OCI-LY7 (cell line): ENCODE results near the gene SLC4A3. TPM values are rescaled to one million over a fixed set of nuclear protein-coding genes. Genes with fewer than 3 reads are reported as not detected.

Experiments used
- BruUV-seq: library from RNA; stranded (reverse); fragments of 400-500 nt; replicated peaks from 2 replicates; lab custom pipeline; 2021; lab: Mats Ljungman, UMichigan
- CTCF ChIA-PET: fragments of 300-600 bp; sonication (Branson Sonifier 250); formaldehyde crosslinking; loops from one replicate; lab custom pipeline; 2022; ENCODE audit warnings: antibody characterized with exemption; ENCODE audit not compliant: unreplicated experiment; lab: Charles Lee
- POLR2A ChIA-PET: fragments of 300-600 bp; sonication (Branson Sonifier 250); formaldehyde crosslinking; loops from one replicate; lab custom pipeline; 2022; ENCODE audit warnings: antibody characterized with exemption; lab: Charles Lee
- DNase-seq: peaks from one replicate; pipeline ENCODE4 v3.0.0-alpha.2; 2015; ENCODE audit warnings: low spot score
- H2AFZ ChIP-seq: fragments of 200-600 bp; sonication (generic), shearing (Covaris generic); 2 replicates; pipeline ENCODE4 v1.6.1; 2014; ENCODE audit warnings: mild to moderate bottlenecking, antibody characterized with exemption, low read length, moderate library complexity
- H3K27ac ChIP-seq: fragments of 200-600 bp; sonication (generic); 2 replicates; pipeline ENCODE4 v1.5.1; 2014; ENCODE audit warnings: mixed run types, low read depth, mild to moderate bottlenecking, moderate library complexity, low read length, inconsistent platforms; ENCODE audit not compliant: poor library complexity, severe bottlenecking
- H3K36me3 ChIP-seq: fragments of 200-600 bp; sonication (generic); 2 replicates; pipeline ENCODE4 v1.6.1; 2014; ENCODE audit warnings: mild to moderate bottlenecking, antibody characterized with exemption, low read length, moderate library complexity, mixed read lengths; ENCODE audit not compliant: insufficient read depth
- H3K4me1 ChIP-seq: fragments of 200-600 bp; sonication (generic); 2 replicates; pipeline ENCODE4 v1.5.1; 2014; ENCODE audit warnings: mild to moderate bottlenecking, low read length; ENCODE audit not compliant: insufficient read depth, poor library complexity, severe bottlenecking
- H3K4me2 ChIP-seq: fragments of 200-600 bp; sonication (generic); 2 replicates; pipeline ENCODE4 v1.6.1; 2014; ENCODE audit warnings: mild to moderate bottlenecking, low read length
- H3K4me3 ChIP-seq: fragments of 200-600 bp; sonication (generic); 2 replicates; pipeline ENCODE4 v1.5.1; 2014; ENCODE audit warnings: mild to moderate bottlenecking, low read depth, low read length; ENCODE audit not compliant: poor library complexity, severe bottlenecking
- H3K79me2 ChIP-seq: fragments of 200-600 bp; sonication (generic); 2 replicates; pipeline ENCODE4 v1.6.1; 2016; ENCODE audit warnings: low read depth, mild to moderate bottlenecking, low read length, moderate library complexity, mixed read lengths; ENCODE audit not compliant: insufficient read depth
- H3K9me2 ChIP-seq: fragments of 200-600 bp; sonication (generic); 2 replicates; pipeline ENCODE4 v1.6.1; 2016; ENCODE audit warnings: mild to moderate bottlenecking, low read length, mixed read lengths; ENCODE audit not compliant: insufficient read depth
- H3K9me3 ChIP-seq: fragments of 200-600 bp; sonication (generic); 2 replicates; pipeline ENCODE4 v1.6.1; 2014; ENCODE audit warnings: mild to moderate bottlenecking, mixed run types, low read length, mixed read lengths
- H4K20me1 ChIP-seq: fragments of 200-600 bp; sonication (generic); 2 replicates; pipeline ENCODE4 v1.6.1; 2014; ENCODE audit warnings: mild to moderate bottlenecking, antibody characterized with exemption, low read length, moderate library complexity, mixed read lengths; ENCODE audit not compliant: insufficient read depth
- EZH2phosphoT487 ChIP-seq: fragments of 200-600 bp; sonication (generic); IDR thresholded peaks from 2 replicates; pipeline ENCODE4 v1.6.1; 2018; ENCODE audit warnings: low read depth, borderline replicate concordance, mild to moderate bottlenecking, mixed run types, antibody characterized with exemption, low read length, moderate library complexity, mixed read lengths
- intact Hi-C: fragments of 100-400 bp; cut with micrococcal nuclease; formaldehyde crosslinking; loops from one replicate; pipeline ENCODE4 v1.10.0; 2022; ENCODE audit not compliant: unreplicated experiment
- total RNA-seq, 2 experiments: library from RNA; depleted of rRNA in 1 of 2; stranded (reverse); fragments of >200 nt in 1 of 2; shearing (Covaris generic) in 1 of 2; gene quantifications; 2 replicates each; pipeline ENCODE4 v1.2.3, GENCODE V29; 2014 to 2022
- TF ChIP-seq, protein P1 (sequence below): fragments of 200-600 bp; sonication (generic); conservative IDR thresholded peaks from 2 replicates; pipeline ENCODE4 v1.5.1; 2014; ENCODE audit warnings: mild to moderate bottlenecking, antibody characterized with exemption, low read length, moderate library complexity, mixed read lengths

The SLC4A3 gene
- total RNA-seq, 2 experiments from 2014 or later = not detected

DNA sequence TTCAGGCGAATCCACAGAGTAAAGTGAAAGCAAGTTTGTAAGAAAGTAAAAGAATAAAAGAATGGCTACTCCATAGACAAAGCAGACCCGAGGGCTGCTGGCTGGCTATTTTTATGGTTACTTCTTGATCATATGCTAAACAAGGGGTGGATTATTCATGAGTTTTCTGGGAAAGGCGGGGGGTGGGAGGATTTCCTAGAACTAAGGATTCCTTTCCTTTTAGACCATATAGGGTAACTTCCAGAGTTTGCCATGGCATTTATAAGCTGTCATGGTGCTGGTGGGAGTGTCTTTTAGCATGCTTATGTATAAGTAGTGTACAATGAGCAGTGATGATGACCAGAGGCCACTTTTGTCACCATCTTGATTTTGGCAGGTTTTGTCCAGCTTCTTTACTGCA is 59.8 kb downstream of the SLC4A3 start:
- Histone ChIP-seq H3K4me1 (peaks cover 9% of the 10 kb centered on the region), H3K27ac (no peak overlapping the region), H3K79me2 (no peaks in the 10 kb centered on the region), H3K9me3 (no peaks in the 10 kb centered on the region), H3K4me2 (no peak overlapping the region), H3K9me2 (no peaks in the 10 kb centered on the region), H2AFZ (no peak overlapping the region), H3K36me3 (no peaks in the 10 kb centered on the region), H4K20me1 (no peaks in the 10 kb centered on the region), H3K4me3 (no peak overlapping the region)
- ChIA-PET POLR2A (no interaction called here), CTCF (no interaction called here)
- no TSS peak for BruUV-seq
- no peak for TF ChIP-seq EZH2phosphoT487
- TF ChIP-seq, protein P1, sequence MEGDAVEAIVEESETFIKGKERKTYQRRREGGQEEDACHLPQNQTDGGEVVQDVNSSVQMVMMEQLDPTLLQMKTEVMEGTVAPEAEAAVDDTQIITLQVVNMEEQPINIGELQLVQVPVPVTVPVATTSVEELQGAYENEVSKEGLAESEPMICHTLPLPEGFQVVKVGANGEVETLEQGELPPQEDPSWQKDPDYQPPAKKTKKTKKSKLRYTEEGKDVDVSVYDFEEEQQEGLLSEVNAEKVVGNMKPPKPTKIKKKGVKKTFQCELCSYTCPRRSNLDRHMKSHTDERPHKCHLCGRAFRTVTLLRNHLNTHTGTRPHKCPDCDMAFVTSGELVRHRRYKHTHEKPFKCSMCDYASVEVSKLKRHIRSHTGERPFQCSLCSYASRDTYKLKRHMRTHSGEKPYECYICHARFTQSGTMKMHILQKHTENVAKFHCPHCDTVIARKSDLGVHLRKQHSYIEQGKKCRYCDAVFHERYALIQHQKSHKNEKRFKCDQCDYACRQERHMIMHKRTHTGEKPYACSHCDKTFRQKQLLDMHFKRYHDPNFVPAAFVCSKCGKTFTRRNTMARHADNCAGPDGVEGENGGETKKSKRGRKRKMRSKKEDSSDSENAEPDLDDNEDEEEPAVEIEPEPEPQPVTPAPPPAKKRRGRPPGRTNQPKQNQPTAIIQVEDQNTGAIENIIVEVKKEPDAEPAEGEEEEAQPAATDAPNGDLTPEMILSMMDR = no peak
- no peak for DNase-seq
- intact Hi-C loops = no loop called here

DNA sequence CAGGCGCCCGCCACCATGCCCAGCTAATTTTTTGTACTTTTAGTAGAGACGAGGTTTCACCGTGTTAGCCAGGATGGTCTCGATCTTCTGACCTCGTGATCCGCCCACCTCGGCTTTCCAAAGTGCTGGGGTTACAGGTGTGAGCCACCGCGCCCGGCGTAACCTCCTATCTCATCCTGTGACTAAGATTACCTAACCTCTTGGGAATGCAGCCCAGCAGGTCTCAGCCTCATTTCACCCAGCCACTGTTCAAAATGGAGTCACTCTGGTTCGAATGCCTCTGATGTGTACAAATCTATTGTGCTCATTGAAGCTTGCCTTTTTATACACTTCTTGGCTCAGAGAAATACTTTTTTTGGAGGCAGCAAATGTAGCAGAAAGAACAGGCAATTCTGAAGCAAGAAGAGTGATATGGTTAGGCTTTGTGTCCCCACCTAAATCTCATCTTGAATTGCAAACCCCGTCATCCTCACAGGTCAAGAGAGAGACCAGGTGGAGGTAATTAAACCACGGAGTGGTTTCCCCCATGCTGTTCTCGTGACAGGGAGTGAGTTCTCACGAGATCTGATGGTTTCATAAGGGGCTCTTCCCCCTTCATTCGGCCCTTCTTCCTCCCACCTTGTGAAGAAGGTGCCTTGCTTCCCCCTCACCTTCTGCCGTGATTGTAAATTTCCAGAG is 60.6 kb downstream of the SLC4A3 start:
- H3K9me3 ChIP-seq = no peaks in the 10 kb centered on the region
- H2AFZ ChIP-seq = peak overlapping the region; percentile 55
- no TSS peak for BruUV-seq
- TF ChIP-seq EZH2phosphoT487 = no peak
- TF ChIP-seq, protein P1 = no peak
- peaks cover 9% of the 10 kb centered on the region for H3K4me1 ChIP-seq
- no peaks in the 10 kb centered on the region for H3K9me2 ChIP-seq
- intact Hi-C loops = no loop called here
- no peaks in the 10 kb centered on the region for H3K36me3 ChIP-seq
- no peaks in the 10 kb centered on the region for H4K20me1 ChIP-seq
- peak overlapping the region; percentile 40; the same call in 1 of the 2 replicates for H3K4me2 ChIP-seq
- peak overlapping the region; percentile 50 for H3K4me3 ChIP-seq
- H3K79me2 ChIP-seq = no peaks in the 10 kb centered on the region
- peak; percentile 27 for DNase-seq
- ChIA-PET CTCF (no interaction called here), POLR2A (no interaction called here)
- no peak overlapping the region for H3K27ac ChIP-seq
